ENCODE results near the gene DNAH10. TPM values are rescaled to one million over a fixed set of nuclear protein-coding genes. Genes with fewer than 3 reads are reported as not detected.

DNAH10 gene
- total and polyA plus RNA-seq, 2 of the 13 experiments (the other 11 are each of a cell fraction or from before 2014, with no cell fraction given): 0.01 to 0.02 TPM

DNA sequence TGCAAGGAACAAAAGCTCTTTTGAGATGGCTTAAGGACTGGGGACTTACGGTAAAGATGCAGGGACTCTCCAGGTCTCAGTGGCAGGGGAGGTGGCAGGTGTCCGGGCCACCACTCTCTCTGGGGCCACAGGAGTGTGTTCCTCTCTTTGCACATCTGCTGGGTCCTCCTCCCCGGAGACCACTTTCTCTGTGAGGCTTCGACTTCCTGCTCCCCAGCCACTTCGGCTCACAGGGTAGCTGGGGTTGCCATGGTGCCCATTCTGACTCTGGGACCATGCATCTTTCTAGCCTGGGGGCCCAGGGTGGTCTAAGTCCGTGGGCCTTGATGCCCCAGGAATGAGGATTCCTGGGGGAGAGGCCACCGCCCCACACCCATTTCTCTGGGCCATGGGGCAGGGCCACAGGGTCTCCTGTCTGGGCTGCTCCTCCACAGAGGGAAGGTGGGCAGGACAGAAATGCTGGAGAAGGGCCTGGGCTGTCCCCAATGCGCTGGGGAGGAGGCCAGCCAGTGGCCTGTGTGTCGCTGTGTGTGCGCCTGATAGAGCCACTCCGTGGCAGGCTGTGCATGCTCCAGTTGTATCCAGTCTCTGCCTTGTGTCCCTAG is 172.0 kb downstream of the DNAH10 start (continued):
- TF ChIP-seq ZNF101 (CRISPR knock-in tag; IDR thresholded peaks at IDR 0.05; ENCODE audit: borderline replicate concordance, low read depth): no peak
- TF ChIP-seq MEIS1 (CRISPR knock-in tag; IDR thresholded peaks at IDR 0.05; ENCODE audit: borderline replicate concordance): no peak
- no peak for TF ChIP-seq ZNF564 (CRISPR knock-in tag; IDR thresholded peaks at IDR 0.05)
- TF ChIP-seq ETV5 (CRISPR knock-in tag; IDR thresholded peaks at IDR 0.05; ENCODE audit: borderline replicate concordance): no peak
- TF ChIP-seq ZNF3 (CRISPR knock-in tag; IDR thresholded peaks at IDR 0.05): no peak

DNA sequence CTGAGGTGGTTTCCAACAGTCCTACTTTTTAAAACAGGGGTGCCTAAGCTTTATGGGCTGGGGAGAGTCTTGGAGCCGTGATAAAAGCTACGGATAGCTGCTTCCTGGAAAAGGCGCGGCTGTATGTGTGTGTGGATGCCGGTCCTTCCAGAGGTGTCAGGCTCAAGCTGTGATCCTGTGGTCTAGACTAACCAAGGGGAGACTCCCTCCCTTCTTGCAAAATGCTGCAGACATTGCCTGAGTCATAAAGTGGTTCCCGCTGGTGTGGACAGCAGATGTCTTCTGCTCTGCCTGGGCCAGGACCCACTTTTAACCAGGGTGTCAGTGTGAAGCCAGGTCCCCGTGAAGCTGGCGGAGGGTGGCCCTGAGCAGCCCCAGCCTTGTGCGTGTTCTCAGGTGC is 172.7 kb downstream of the DNAH10 start:
- TF ChIP-seq, protein P1, sequence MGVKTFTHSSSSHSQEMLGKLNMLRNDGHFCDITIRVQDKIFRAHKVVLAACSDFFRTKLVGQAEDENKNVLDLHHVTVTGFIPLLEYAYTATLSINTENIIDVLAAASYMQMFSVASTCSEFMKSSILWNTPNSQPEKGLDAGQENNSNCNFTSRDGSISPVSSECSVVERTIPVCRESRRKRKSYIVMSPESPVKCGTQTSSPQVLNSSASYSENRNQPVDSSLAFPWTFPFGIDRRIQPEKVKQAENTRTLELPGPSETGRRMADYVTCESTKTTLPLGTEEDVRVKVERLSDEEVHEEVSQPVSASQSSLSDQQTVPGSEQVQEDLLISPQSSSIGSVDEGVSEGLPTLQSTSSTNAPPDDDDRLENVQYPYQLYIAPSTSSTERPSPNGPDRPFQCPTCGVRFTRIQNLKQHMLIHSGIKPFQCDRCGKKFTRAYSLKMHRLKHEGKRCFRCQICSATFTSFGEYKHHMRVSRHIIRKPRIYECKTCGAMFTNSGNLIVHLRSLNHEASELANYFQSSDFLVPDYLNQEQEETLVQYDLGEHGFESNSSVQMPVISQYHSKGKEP (CRISPR knock-in tag; IDR thresholded peaks at IDR 0.05): no peak
- no peak for TF ChIP-seq ZKSCAN1 (IDR thresholded peaks at IDR 0.05; ENCODE audit: low read length)
- no peak for TF ChIP-seq ZBTB21 (CRISPR knock-in tag; IDR thresholded peaks at IDR 0.05)
- no peak for TF ChIP-seq ARNT (IDR thresholded peaks at IDR 0.05)
- no peak for TF ChIP-seq ZNF841 (CRISPR knock-in tag; IDR thresholded peaks at IDR 0.05; ENCODE audit: borderline replicate concordance)
- no peak for TF ChIP-seq ZNF430 (CRISPR knock-in tag; IDR thresholded peaks at IDR 0.05)
- TF ChIP-seq DR1 (CRISPR knock-in tag; IDR thresholded peaks at IDR 0.05): no peak
- TF ChIP-seq ZBTB43 (CRISPR knock-in tag; conservative IDR thresholded peaks at IDR 0.05): no peak
- TF ChIP-seq AKNA (CRISPR knock-in tag; IDR thresholded peaks at IDR 0.05; ENCODE audit: borderline replicate concordance): no peak
- CTCF ChIA-PET (ENCODE audit: low intra/inter-chr PET ratio, low total read pairs): no interaction called here
- Histone ChIP-seq H4K20me1 (ENCODE audit: insufficient read depth, low read length) (no peaks in the 10 kb centered on the region), H3K9me3 (ENCODE audit: low read length) (no peaks in the 10 kb centered on the region), H3K9ac (ENCODE audit: insufficient read depth, low read depth, low read length) (no peak overlapping the region), H3K4me2 (ENCODE audit: low read depth, low read length) (no peak overlapping the region), H3K4me3 (replicated peaks in 1 of 3; ENCODE audit: insufficient read depth in 1 of 3, low read depth in 2 of 3, low read length in 3 of 3) (no peak overlapping the region), H2AFZ (ENCODE audit: low read length) (no peak overlapping the region), H3K36me3 (replicated peaks in 1 of 2; ENCODE audit: control insufficient read depth in 1 of 2, insufficient read depth in 2 of 2, low read length in 2 of 2) (peaks cover 0 to 5% of the 10 kb centered on the region in 2 experiments; a peak in 1 of 5 replicates), H3K4me1 (ENCODE audit: insufficient read depth, low read length) (no peaks in the 10 kb centered on the region), H3K27ac (ENCODE audit: extremely low read length, insufficient read depth, low read length) (no peak overlapping the region), H3K27me3 (ENCODE audit: control insufficient read depth in 1 of 2, insufficient read depth in 2 of 2, low read length in 2 of 2) (peaks cover 0 to 5% of the 10 kb centered on the region in 2 experiments; a peak in 1 of 5 replicates), H3K79me2 (ENCODE audit: insufficient read depth, low read length) (no peaks in the 10 kb centered on the region)
- ATAC-seq (no peak), DNase-seq (ENCODE audit: low spot score) (no peak), FAIRE-seq (no peak)
- in situ Hi-C loops (cut with HindIII; ENCODE audit: extremely low pct_ligation_motif_present, low pct_unique_long_range_greater_than_20kb): no loop called here
- intact Hi-C loops (cut with micrococcal nuclease; ENCODE audit: unreplicated experiment): no loop called here
- no TSS peak for BruUV-seq (replicated peaks)
- no CpG with 5 or more reads among the region's 9 CpGs for WGBS (ENCODE audit: low lambda C conversion rate)
- POLR2A ChIA-PET: no interaction called here
